ENCODE measurements around the gene JAM2.

JAM2 gene, protein sequence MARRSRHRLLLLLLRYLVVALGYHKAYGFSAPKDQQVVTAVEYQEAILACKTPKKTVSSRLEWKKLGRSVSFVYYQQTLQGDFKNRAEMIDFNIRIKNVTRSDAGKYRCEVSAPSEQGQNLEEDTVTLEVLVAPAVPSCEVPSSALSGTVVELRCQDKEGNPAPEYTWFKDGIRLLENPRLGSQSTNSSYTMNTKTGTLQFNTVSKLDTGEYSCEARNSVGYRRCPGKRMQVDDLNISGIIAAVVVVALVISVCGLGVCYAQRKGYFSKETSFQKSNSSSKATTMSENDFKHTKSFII

DNA sequence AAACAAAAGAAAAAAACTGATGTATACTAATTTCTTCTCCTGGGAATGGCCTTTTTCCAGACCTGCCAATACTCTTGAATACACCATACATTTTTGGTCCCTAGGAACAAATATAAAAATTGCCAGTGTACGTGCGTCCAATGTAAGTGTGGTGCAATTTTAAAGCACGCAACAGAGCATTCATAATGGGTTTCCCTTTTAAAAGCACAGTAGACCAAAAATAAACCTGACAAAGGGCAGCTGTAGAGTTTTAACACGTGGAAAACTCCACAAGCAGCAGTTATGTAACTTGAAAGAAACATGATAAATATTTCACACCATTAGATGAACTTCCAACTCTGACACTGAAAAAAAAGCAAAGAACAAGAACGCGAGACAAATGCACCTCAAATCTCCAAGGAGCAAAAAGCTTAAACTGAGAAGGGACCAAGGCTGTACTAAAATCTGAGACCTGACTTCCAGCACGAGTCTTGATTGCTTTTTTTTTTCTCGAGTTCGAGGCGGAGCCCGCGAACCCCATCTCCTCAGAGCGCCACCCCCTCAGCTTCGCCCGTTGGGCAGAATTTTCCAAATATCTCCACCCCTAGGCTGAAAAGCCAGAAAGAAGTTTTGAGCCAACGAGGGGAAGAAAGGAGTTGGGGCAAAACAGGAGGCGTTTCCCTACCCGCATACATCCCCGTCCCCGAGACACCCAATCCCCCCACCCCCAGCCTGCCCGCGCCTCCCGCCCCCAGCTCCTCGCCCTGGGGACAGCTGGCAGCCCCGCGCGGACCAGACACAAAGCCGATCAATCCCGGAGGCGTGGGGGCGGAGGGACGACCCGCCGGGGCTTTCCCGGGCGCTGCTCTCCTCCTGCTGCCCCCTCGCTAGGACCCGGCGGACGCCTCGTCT, at the start of gene JAM2:
JAM2 (plus strand) TSS at position 599 of the 891 bp plus-strand sequence. CDS start 564 bp downstream, outside the sequence.
- DNase-seq (ENCODE audit: low read depth) = peak; percentile 4

DNA sequence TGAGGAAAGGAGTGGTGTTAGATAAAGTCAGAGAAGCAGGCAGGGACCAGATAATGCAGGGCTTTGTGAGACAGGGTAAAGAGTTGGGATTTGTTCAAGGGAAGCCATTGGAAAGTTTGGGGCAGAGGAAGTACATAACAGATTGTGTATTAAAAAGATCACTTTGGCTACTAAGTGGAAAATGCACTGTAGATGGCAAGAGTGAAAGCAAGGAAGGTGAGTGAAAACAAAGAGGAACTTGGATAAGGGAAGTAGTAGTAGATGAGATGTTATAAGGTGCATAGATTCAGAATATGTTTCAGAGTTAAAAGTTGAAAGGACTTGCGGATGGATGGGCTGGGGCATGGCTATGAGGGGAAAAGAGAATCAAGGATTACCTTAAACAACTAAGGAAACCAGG, 49.2 kb upstream of the JAM2 start:
- no peak for DNase-seq (ENCODE audit: low read depth)

DNA sequence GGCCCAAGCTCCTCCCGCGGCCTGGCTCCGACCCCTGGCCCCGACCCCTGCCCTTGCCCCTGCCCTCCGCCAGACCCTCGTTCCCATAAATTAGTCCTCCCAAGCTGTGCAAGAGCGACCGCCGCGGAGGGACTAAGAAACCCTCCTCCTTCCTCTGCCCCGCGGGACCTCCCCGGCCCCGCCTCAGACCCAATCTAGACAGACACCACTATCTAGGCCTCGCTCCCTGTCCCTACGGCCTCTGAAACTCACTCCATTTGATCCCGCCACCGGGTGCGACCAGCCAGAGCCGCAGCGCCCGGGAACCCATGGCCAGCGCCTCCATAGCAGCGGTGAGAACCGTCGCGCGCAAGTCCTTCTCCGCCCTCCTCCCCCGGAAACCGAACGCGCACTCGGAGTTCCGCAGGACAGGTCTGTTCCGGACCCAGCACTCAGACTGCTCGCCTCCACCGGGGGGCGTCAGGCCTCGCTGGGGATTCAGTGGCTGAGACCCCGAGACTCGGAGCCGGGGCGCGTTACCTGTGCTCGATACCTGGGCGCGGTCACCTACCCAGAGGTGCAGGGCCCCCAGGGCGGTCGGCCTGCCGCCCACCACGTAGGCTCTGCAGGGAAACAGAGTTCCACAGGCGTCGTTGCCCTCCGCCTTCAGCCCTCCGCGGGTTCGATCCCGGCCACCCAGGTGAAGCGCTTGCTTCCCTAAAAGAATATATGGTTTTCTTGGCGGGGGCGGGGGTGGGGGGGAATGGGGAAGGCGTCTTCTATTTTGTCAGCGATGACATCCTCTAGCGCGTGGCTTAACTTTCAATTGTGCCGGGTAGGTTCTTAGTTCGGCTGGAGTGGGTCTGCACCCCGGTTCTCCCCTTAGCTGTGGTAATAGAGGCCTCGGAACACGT, 31.7 kb upstream of the JAM2 start, which contains the start of gene MRPL39:
MRPL39 (minus strand) TSS at position 331 of the 893 bp plus-strand sequence; CDS start at position 325, 6 bp downstream.
- DNase-seq (ENCODE audit: low read depth) = peak; percentile 93

DNA sequence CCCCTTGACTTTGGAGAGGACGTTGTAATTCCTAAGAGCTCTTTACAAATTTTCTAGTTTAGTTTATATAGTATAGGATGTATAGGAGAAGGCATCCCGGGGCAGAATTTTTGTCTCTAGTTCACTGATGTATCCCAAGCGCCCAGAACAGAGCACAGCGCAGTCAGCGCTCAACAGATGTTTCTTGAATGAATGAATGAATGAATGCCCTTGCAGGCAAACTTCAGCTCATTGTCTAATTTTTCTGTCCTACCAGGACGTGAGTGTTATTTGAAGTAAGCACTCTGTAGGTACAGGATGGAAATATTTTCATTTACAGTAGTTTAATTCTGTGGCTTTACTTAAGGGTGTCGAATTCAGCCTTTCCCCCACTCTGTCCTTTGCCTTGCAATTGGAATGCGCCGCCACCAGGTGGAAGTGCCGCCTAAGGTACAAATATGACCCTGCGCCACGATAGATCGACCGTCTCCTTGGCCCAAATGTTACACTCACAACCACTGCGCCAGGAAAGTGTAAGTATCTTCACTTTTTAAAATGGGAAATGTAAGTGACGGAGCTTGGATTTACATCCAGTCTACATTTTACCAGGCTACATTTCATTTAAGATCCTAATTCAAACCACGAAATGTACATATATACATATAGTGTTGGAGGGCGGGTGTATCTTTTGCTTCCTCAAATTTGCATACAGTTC, 30.9 kb upstream of the JAM2 start:
- peak; percentile 87 for DNase-seq (ENCODE audit: low read depth)

DNA sequence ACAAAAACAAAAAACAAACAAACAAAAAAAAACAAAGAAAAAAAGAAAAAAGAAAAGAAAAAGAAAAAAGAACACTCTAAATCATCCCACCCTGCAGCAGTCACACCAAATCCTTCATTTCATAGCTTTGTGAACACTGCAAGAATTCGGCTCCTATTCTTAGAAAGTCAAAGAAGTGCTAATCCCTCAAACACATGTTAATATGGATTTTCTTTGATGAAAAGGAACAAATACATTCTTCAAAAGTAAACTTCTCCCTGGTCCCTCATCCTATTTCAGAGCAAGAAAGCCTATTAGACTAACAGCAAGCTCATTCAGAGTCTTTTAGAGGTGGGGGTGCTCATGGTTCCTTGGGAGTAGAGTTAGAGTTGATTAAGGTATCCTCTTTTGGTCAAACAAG, 24.6 kb upstream of the JAM2 start:
- no peak for DNase-seq (ENCODE audit: low read depth)

DNA sequence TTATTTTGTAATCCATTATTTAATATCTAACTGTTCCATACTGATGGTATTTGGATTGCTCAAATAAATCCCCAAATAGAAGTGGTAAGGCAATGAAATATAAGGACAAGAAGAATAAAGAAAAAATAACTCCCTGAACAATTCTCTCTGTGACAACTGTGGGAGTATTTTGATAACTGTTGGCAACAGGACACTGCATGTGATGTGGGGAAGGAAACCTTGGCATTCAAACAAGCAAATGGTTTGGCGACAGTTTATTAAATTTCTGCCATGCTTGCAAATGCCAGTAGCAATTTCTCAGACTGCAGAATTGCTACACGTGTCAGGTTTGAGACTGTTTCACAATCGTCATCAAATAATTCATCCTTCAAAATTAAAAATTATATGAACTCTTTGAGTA, 23.2 kb upstream of the JAM2 start:
- DNase-seq (ENCODE audit: low read depth) = no peak

DNA sequence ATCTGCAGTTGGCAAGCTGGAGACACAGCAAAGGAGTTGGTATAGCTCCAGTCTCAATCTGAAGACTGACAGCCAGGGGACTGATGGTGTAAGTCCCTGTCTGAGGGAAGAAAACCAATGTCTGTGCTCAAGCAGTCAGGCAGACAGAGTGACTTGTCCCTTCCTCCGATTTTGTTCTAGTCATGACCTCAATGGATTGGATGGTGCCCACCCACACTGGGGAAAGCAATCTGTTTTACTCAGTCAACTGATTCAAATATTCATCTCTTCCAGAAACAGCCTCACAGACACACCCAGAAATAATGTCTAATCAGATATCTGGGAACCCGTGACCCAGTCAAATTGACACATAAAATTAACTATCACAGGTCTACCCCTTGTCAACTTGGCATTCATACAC, 19.9 kb upstream of the JAM2 start:
- no peak for DNase-seq (ENCODE audit: low read depth)

DNA sequence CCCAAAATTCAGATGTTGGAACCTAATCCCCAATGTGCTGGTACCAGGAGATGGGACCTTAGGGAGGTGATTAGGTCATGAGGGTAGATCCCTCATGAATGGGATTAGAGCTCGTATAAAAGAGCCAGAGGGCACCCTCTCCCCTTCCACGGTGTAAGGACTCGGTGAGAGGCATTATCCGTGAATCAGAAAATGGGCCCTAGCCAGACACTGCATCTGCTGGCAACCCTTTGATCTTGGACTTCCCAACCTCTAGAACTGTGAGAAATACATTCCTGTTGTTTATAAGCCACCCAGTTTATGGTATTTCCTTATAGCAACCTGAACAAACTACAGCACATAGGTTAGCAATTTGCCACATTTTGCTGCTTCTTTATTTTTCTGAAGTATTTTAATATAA, 14.5 kb upstream of the JAM2 start:
- DNase-seq (ENCODE audit: low read depth) = no peak

DNA sequence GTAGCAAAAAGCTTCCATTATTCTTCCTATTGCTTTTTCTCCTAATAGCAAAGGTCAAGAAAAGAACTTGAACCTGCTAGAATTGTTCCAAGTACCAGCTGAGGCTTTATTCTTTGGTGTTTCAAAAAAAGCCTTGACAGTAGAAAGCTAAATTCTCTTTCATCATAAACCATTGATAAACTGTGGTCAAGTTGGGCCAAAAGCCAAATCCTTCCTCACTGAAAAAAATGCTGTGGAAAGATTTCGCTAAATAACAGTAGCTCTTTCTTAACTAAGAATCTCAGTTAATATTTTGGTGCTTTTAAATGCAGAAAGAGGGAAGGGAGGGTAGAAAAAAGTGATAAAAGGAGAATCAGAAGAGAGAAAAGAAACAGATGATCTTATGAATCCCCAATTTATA, 14.0 kb upstream of the JAM2 start:
- peak; percentile 68 for DNase-seq (ENCODE audit: low read depth)

DNA sequence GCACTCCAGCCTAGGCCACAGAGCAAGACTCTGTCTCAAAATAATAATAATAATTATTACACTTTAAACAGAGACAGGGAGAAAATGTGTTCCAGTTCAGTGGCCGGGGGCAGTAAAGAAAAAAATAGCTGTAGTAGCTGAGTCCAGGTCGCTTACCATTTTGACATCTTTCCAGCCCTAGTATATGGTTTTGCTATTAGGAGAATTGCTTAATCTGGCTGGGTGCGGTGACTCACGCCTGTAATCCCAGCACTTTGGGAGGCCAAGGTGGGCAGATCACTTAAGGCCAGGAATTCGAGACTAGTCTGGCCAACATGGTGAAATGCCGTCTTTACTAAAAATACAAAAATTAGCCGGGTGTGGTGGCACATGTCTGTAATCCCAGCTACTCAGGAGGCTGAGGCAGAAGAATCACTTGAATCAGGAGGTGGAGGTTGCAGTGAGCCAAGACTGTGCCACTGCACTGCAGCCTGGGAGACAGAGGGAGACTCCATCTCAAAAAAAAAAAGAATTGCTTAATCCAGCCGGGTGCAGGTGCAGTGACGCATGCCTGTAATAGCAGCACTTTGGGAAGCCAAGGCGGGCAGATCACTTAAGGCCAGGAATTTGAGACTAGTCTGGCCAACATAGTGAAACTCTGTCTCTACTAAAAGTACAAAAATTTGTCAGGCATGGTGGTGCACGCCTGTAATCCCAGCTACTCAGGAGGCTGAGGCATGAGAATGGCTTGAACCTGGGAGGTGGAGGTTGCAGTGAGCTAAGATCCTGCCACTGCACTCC, 13.1 kb upstream of the JAM2 start:
- DNase-seq (ENCODE audit: low read depth) = peak; percentile 20

DNA sequence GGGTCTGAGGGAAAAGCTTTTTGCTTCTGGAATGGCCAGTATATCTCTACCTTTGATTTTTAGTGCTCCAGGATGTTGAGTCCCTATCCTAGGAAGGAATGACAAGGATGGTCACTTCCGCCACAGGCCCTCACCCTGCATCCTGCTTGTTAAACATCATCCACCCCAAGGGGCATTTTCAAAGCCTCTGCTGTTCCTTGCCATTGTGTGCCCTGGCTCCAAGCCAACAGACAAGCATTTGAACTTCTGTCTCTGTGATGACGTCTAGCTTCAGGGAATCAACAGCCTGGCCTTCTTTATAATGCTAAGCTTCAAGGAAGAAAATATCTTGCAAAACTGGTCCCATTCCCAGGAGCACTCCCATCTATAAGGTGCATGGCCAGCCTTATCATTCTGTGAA, 12.3 kb upstream of the JAM2 start:
- DNase-seq (ENCODE audit: low read depth) = peak; percentile 22

DNA sequence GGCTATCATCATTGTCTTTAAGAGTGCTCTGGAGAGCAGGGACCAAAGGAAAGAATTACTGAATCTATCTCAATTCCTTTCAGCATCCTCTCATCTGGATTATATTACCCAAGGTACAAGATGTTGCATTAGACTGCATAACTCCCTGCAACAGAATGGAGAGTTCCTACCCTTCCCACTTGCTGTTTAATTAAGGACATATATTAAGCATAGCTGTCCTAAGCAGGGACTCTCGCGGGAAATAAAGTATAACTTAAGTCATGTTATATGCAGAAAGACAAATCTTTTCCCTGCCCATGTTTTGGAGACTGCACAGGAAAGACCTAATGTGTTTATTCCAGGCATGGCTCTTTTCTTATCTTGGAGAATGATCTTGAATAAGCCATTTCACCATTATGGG, 6.8 kb upstream of the JAM2 start:
- DNase-seq (ENCODE audit: low read depth) = no peak

DNA sequence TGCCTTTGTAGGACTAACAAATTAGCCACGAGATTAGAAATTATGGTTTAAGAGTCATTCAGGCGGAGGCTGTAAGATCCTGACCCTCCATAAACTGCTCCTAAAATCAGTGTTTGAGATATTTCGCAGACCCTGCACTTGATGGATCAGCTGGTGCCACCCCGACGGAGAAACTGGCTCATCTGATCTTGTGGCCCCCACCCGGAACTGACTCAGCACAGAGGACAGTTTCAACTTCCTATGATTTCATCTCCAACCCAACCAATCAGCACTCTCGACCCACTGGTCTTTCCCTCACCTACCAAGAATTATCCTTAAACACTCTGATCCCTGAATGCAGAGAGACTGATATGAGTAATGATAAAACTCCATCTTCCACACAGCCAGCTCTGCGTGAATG, 3.7 kb upstream of the JAM2 start:
- no peak for DNase-seq (ENCODE audit: low read depth)

DNA sequence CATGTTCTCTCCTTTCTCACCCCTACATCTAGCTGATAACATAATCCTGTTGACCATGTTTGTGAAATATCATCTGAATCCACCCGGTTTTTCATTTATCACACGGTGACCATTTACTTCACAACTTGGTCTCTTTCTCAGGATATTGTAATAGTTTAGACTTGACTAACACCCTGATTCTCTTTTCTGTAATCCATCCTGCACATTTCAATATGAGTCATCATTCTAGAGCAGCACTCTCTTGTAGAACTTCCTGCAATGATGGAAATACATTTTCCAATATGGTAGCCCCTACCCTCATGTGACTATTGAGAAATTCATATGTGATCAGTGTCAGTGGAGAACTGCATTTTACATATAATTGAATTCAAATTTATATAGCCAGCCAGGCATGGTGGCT, 2.3 kb upstream of the JAM2 start:
- DNase-seq (ENCODE audit: low read depth) = peak; percentile 41

DNA sequence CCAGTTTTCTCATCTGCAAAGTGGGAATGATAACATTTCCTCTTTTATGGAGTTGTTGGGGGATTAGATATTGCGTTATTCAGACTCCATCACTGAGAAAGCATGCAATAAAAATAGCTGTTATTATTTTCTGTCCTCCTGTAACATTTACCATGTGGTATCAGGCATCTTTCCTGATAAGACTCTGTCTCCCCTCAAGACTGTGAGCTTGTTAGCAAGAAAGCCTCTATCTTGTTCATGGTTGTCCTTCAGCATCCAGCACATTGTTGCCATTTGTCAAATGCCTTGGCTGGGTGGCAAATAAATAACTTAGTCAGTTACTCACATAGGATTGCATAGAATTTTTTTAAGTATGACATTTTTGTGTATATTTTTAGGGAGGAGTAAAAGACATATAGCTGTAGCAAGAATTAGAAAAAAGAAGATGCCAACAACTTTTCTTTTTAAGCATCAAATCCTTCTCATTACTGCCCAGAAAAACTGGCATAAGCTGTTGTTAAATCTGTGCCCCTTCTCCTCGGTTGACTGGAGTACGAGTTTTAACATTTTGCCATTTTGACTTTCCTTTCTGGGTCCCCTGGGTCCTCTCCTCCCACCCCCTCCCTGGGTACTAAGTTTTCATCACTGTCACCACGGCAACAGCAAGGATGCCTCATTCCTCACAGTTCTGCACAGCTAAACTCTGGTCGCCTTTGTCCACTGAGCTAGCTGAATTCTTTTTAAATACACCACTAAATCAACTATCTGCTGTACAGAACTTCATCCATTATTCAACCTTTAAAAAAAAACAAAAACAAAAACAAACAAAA, 1.0 kb upstream of the JAM2 start:
- DNase-seq (ENCODE audit: low read depth) = no peak

DNA sequence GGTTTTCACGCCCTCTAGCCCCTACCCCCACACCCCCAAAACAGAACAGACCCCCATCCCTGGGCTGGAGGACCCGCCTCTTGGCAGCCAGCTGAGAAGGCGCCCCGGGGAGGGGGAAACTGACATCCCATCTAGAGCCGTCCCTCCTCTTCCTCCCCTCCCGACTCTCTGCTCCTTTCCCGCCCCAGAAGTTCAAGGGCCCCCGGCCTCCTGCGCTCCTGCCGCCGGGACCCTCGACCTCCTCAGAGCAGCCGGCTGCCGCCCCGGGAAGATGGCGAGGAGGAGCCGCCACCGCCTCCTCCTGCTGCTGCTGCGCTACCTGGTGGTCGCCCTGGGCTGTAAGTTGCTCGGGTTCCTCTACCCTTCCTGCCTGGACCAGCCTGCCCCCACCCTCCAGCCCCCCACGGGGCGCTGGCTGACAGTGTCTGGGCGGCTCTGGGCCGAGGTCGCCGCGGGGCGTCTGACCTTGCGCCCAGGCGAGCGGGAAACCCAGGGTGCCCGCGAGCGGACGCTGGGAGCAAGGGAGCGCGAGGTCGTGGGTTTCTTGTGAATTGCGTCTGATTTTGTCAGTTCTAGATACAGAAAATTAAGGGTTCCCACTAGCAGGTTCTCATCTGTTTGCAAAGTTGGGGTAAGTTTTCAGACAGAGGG, 618 bp downstream of the JAM2 start:
- peak; percentile 14 for DNase-seq (ENCODE audit: low read depth)

DNA sequence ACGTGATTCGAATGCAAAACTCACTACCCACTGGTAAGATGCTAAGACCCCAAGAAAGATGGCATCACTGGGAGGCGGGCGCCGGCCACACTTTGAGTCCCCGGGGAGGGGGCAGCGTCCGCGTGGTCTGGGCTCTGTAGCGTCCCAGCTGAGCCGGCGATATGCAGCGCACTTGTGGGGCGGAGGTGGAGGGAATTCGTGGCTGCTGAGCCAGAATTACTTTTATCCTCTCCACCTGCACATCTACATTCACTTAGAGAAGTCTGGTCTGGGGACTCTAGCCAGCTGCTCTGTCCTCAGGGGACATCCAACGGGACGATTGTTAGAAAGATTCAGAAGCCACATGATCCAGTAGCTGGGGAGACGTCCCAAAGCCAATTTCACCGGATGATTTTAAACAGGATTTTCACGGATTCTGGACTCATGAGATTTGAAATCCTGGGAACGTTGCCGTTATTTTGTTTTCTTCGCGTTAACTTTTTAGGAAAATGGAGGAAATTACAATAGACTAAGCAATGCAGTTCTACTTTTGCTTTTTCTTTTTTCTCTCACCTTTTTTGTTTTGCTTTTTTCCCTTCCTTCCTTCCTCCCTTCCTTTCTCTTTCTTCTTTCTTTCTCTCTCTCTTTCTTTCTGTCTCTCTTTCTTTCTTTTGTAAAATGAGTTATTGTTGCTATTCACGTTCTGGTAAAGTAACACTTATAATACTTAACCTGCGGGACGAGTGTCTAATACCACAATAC, 1.3 kb downstream of the JAM2 start:
- no peak for DNase-seq (ENCODE audit: low read depth)

DNA sequence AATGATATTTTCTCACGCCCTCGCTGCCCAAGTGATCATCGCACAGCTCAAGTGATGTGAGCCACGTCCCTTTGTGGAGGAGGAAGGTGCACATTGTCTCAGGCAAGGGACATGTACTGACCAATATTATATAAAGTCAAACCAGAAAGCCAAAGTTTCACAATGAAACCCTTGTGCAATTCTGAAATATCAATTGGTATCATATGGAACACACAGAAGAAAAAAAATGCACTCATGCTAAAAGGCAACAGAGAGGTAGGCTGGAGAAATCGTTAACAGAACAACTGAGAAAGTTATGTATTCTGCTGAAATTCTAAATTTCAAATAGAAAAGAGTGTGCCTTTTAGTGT, 1.9 kb downstream of the JAM2 start:
- no peak for DNase-seq (ENCODE audit: low read depth)

DNA sequence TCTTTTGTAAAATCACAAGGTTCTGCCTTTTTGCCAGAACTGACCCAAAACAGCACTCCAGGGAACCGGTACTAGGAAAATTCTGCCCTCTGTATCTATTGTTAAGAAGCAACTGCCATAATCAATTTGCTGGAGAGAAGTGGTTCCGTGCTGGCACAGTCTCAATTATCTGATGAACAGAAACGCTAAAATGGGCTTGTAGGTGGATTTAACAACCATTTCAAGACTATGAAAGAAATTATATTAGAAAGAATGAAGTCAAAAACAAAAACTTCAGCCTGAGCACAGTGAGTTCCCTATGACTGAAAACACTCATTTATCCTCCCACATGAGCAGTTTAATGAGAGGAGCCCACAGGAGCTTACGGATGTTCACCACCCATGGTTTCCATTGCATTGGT, 4.4 kb downstream of the JAM2 start:
- DNase-seq (ENCODE audit: low read depth) = no peak

Data from iris pigment epithelial cell (primary cell).